GM18511 (cell line): ENCODE results near the gene TRAK1.

Experiments used
- ATAC-seq: cut with Tn5 transposase; IDR thresholded peaks from one replicate; pipeline ENCODE4 v1.9.1; 2021; ENCODE audit warnings: mild to moderate bottlenecking, moderate library complexity; ENCODE audit not compliant: unreplicated experiment

The TRAK1 gene

DNA sequence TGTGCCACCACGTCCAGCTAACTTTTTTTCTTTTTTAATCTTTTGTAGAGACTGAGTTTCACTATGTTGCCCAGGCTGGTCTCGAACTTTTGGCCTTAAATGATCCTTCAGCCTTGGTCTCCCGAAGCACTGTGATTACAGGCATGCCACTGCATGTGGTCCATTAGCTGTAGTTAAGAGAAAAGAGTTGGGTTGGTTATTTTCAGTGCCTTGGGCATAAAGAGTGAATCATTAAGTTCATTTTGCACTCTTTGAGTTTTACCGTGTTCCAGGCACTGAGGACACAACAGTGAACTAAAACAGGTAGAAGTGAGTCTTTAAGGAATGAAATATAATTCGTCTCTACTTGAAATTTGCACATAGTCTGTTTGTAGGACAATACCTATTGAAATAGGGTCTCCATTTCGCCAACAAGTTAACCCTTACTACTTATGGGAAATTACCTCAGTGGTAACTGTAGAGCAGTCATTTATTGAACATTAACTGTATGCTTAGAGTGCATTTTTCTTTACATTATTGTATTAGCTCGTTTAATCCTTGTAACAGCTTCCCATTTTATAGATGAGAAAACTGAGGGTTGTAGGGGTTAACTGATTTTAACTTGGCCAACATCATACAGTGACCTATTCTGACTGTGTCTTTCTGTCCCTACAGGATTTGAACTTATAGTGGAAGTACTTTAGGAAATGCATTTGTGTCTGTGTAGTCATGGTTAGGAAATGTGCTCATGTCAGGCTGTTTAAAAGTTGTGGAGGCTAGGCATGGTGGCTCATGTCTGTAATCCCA is 22.7 kb upstream of the TRAK1 start:
- no peak for ATAC-seq

DNA sequence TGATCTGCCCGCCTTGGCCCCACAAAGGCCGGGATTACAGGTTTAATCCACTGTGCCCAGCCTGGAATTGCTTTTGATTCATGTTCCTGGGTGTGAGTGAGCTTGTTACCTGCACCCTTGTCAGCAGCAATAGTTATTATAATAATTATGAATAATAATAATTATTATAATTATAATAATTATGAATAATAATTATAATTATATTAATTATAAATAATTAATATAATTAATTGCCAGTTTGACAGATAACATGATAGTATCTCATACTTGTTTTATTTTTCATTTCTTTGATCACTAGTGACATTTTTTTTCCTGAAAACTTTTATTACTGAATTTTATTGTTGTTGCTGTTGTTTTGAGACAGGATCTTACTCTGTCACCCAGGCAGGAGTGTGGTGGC is 21.1 kb upstream of the TRAK1 start:
- no peak for ATAC-seq

DNA sequence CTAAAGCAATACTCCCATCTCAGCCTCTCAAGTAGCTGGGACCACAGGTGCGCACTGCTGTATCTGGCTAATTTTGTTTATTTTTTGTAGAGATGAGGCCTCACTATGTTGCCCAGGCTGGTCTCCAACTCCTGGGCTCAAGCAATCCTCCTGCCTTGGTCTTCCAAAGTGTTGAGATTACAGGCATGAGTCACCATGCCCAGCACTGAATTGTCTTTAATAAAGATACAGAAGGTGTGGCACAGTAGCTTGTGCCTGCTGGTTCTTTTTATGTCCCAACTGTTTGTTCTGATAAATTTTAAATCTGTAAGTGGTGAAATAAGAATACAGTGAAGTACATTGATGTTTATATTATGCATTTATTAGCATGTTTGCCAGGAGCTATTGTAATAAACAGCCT is 20.6 kb upstream of the TRAK1 start:
- ATAC-seq: no peak

DNA sequence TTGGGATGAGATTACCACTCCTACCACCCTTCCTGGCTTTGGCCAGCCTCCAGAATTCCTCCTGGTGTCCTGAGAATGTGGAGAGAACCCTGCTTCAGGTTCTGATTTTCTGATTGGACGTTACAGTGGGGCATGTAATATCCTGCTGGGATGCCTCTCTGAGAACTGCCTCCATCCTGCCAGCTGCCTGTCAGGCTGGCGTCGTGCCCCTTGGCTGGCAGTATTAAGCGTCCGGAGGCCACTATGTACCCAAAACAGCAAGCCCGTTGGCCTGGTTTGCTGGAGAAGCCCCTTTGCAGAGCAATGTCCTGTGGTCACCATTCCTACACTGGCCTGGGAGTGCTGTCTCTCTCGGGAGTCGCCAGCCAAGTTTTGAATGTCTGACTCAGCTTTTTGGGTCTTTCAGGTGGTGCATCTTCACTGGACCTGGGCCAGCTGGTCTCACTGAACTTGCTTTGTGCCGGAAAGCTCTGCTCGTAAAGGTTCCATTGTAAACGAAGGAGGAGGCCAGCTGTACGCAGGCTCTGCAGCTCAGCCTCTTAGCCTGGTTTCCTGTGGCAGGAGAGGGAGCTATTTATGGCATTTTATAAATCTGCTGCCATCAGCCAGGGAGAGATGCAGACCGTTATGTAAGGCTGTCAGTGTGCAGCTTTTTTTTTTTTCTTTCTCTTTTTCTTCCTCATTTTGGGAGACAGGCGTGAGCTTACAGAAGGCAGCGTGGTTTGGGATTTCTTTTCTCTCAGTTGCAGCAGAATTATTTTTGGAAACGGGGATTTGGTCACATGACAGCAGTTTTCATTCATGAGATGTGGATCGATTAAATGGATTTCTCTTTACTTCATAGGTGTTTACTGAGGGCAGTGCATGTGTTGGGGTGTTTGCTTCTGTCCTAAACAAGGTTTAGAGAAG is 19.0 kb upstream of the TRAK1 start:
- ATAC-seq: peak; percentile 76

DNA sequence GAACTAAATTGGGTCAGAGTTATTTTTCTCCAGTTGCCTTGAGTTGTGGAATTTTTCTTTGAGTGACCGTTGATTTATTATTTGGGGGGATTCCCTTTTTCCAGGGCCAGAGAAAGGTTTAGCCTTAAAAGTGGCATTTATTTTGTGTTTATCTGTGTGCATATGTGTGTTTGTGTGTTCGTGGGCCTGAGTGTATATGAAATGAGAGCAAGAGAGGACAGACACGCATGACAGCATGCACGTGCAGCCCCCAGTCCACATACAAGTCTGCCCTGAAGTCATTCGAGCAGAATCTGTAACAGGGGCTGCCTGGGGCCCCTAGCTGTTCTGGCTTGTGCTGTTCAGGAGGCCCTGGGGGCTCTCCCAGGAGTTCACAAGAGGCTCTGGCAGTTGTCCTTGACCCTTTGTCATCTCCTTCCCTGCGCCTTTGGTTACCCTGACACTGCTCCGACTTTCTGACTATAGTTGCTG is 18.3 kb upstream of the TRAK1 start:
- ATAC-seq: no peak

DNA sequence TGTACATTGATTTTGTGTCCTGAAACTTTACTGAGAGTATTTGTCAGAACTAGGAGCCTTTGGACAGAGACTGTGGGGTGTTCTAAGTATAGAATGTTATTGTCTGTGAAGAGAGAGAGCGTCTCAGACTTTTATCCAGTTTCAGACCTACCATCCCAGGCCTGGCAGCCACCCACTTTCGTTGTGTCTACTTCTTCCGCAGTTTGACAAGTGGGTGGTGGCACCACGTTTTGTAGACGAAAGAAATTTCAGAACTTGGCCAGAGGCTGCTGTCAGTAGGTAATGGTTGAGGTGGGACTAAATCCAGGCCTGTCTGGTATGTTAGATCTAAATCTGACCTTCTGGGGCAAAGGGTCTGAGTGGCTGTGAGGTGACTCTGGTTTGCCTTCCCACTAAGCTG is 13.4 kb upstream of the TRAK1 start:
- no peak for ATAC-seq

DNA sequence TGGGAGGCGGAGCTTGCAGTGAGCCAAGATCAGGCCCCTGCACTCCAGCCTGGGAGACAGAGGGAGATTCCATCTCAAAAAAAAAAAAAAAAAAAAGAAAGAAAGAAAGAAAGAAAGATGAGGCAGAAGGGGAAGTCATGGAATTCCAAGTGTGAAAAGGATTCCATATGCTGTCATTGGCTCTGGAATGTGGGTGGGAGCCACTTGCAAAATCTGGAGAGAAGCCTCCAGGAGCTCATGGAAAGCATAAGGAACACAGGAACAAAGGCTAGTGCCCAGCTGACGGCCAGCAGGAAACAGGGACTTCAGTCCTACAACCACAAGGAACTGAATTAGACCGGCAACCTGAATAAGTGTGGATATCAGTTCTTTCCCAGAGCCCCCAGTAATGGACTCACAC is 12.5 kb upstream of the TRAK1 start:
- ATAC-seq: no peak

DNA sequence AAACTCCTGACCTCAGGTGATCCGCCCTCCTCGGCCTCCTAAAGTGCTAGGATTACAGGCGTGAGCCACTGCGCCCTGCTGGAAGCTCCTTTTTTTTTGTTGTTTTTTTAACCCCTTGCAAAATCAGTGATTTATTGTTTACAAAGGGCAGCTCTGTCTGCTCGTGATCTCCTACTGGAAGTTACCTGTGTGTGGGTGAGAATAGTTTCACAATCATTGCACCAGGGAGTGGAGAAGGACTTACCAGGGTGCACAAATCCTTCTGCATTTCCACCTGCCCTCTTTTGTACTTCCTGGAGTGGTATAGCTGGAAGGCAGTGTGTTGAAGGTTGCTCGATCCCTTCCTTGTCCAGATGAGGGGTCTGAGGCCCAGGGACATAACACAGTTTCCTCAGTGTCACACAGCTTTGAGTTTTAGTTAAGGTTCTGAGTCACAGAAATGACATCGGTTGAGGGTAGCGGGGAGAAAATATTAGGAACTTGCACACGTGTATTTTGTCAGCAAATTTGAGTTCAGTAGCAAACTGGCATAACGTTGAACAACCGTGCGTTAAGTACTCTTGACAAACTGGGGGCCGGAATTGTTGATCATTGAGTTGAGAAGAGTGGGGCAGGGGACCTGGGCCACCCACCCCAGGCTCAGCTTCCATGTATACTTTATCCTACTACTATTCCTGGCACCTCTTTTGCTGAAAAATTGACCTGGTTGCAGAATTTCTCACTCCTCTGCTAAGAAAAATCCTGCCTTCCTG is 11.3 kb upstream of the TRAK1 start:
- ATAC-seq: peak; percentile 20

DNA sequence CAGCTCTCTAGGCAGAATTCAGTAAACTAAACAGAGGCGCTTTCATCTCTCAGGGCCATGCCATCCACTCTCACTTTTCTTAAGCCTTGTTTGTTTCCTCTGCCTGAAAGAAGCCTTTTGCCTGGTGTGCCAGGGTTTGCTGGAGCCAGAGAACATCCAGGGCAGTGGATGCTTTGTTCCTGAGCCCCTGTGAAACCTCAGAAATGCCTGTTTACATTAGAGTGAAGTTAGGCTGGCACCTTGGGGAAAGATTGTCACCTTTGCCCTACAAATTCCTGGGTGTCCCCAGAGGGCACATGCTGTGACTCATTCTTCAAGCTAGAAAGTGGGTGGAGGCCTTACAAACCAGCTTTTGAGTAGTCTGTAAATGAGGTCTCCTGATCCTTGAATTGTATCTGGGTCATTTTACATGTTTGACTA is 10.7 kb upstream of the TRAK1 start:
- ATAC-seq: peak; percentile 49

DNA sequence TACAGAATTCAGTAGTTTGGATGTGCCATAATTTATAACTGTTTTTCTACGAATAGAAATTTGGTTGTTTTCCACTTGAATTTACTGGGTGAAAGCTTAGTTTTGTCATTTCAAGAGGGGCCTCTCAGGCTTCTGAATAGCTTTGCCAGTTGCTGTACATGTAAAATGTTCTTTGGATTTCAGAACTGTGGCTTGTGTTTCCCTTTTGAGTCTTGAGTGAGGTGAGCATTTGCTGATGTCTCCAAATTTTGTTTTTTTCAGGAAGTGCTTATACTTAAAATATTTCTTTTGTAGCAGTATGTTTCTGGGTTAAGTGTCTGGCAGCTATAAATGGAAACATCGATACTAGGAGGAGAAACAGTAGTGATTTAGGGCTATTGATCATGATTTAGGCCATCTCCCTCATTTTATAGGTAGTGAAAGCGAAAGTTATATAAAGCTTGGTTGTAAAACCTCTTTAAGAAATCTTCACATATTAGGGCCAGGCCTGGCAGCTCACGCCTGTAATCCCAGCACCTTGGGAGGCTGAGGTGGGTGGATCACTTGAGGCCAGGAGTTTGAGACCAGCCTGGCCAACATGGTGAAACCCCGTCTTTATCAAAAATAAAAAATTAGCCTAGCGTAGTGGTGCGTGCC is 9.2 kb upstream of the TRAK1 start:
- peak; percentile 53 for ATAC-seq

DNA sequence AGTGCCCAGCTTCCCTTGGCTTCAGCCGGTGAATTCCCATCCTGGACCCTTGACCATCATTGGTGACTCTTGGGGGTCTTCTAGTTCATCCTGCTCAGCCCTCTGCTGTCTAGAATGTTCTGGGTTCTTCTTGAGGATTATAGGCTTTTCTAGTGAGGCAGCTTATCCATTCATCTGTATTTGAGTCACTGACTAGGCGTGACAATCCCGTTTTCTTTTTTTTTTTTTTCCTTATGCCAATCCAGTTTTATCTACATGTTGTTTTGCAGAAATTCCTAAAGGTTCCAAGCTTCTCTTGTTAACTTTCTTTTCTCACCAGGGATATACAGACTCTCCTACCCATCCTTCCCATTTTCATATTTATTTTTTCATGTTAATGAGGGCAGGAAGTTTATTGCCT is 6.6 kb upstream of the TRAK1 start:
- ATAC-seq: no peak

DNA sequence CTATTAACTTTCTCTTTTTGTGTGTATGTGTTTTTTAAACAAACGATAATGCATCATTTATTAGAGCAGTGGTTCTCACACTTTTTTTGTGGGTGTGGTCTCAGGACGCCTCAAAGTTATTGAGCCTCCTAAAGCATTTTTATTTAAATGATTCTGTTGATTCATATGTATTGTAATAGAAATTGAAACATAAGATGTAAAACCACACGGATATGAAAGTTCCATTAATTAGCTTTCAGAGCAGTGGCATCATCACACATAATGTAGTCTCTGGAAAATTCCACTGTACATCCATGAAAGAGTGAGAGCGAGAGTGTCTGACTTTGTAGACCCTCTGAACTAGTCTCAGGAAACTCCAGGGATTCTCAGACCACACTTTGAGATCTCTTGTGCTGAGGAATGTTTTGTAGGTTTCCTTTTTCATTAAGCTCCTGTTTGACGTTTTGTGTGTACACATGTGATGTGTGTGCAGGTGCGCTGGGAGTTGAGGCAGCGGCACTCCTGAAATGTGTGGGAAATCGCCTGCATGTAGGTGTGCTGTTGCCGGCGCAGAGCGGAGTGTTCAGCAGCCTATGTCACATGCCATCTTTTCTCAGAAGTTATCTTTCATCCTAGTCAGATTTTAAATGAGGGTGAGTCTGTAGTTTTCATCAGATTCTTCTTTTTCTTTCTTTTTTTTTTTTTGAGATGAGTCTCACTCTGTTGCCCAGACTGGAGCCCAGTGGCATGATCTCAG is 5.3 kb upstream of the TRAK1 start:
- ATAC-seq: no peak

DNA sequence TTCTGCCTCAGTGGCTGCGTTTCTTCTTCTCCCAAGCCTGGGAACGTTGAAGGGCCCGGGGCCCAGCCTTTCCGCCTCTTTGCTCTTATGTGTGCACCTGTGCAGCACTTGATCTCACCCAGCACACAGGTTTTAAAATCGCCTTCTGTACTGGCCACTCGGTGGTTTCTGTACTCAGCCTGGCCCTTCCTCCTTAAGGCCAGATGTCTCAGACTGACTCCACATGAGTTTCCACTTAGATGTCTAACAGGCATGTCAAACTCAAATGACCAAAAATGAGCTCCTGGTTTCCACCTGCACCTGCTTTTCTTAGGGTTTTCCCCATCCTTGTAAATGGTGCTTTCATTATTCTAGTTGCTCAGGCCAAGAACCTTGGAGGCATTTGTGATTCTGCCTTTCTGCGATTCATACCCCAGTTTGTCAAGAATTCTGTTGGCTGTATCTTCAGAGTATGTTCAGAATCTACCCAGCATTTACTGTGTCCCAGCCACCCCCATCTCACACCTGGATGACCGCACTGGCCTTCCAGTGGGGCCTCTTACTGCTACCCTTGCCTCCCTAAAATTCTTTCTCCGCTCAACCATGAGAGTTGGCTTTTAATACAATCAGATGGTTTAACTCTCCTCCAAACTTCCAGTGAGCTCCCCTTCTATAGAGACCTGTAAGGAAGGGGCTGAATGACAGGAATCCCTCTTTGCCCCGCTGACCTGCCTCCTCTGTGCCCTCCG is 2.2 kb upstream of the TRAK1 start:
- peak; percentile 52 for ATAC-seq

DNA sequence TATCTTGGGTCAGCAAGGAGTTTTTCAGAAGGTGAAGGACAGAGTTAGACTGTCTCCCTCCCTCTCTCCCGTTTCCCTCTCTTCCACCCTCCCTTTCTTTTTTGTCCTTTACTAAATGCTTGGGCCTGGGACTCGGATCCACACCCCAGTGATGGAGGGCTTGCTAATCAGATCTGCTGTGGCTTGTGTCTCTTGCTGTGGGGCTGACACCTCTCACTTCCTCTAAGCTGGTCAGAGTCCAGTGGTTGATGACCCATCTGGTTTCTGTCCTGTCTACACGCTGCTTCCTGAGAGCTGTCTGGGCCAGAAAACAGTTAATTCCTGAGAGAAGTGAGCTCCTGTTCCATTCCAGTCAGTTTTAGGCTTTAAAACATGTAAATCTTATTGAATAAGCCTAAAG is 849 bp downstream of the TRAK1 start:
- ATAC-seq: no peak

DNA sequence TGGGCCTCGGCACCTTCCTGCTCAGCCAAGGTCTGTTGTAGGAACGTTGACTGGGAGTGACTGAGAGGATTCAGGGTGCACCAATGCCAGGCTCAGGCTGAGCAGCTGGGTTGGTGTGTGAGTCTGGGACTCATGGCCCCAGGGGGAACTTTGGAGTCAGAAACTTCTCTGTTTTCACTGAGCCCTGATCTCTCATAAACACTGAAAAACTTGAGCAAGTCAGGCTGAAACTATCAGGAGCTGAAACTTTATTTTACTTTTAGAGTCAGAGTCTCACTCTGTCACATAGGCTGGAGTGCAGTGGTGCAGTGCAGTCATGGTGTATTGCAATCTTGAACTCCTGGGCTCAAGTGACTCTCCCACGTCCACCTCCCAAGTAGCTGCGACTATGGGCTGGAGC is 3.0 kb downstream of the TRAK1 start:
- ATAC-seq: peak; percentile 81

DNA sequence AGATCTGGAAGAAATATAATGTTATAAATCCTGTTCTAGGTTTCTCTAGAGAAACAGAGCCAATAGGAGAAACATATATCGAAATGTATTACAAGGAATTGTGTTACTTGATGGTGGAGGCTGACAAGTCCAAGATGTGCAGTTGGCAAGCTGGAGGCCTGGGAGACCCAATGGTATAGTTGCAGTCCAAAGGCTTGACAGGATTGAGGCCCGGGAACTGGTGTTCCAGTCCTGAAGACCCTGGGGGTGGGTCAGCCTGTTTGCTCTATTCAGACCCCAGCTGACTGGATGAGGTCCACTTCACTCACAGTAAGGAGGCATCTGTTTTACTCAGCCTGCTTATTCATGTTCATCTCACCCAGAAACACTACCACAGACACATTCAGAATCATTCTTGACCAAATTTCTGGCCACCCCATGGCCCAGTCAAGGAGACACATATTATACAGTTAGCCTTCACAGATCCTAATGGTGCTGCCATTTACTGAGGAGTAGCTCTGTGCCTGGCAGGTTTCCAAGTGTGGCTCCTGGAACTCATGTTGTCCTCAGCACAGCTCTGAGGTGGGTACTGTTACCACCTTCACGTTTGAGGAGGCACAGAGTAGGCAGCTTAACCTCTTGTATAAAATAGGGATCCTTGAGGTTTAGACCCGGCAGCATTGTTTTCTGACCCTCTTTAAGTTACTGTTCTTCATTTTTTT is 3.7 kb downstream of the TRAK1 start:
- ATAC-seq: no peak

DNA sequence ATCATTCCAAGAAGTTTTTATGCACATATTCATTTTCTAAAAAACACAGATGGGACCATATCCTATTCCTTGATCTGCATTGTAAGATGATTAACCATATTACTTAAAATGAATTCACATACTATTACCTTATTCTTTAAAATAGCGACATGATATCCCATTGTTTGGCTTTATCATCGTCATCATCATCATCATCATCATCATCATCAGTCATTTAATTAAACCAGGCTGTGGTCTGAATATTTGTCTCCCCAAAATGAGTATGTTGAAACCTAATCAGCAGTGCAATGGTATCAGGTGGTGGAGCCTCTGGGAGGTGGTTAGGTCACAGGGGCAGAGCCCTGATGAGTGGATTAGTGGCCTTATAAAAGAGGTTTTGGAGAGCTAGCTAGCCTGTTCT is 4.4 kb downstream of the TRAK1 start:
- no peak for ATAC-seq

DNA sequence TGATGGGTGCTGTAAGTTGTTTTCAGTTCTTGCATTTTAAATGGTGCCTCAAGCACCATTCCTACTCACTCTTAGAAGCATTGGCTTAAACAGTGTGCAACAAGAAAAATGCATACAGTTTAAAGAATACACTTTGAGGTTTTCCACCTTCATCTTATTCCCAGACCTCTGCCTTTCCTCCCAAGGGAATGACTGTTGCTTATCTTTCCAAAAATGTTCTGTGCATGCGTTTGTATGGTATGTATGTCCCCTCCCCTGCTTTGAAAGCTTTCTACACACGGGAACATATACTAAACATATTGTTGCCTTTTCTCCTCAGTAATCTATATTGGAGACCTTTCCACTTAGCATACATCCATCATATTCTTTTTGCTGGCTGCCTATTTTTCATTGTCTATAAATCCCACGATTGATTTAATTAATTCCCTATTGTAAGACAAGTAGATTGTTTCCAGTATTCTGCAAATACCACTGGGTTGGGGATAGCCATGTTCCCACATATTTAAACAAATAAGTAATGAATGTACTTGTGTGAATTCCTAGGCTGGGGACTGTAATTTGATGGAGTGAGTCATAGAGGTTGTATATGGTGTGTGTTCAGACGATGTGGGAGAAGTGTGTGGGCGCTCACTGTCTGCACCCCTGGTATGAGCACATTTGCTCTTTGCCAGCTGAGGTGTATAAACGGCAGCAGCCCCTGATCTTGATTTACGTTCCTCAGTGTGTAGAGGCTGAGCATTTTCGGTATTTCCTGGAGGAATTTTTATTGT is 5.8 kb downstream of the TRAK1 start:
- no peak for ATAC-seq
